HG02798 (cell line): Measurements from ENCODE around the gene JARID2.

ENCODE experiments used
- ATAC-seq: cut with Tn5 transposase; IDR thresholded peaks from one replicate; pipeline ENCODE4 v1.9.1; 2021; ENCODE audit warnings: mild to moderate bottlenecking; ENCODE audit not compliant: unreplicated experiment, poor library complexity

JARID2 gene

GRCh38 chr6:15348528-15348927 lies 102.7 kb downstream of the JARID2 start:
- no peak for ATAC-seq

DNA sequence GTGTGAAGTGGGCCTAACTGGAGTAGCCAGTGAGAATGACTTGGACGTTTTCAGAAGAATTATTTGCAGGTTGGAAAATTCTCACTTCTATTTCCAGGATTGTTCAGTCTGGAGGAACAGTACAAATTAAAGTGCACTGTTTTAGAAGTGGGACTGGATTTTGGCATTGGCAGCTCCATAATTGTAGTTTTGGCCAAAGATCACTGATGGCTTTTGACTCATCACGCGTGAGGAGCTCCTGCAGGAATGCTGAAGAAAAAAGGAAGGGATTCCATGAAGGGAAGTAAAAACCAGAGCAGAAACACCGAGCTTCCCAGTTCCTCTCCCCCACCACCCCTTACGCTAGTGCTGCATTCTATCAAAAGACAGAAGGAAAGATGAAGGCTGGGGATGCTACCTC lies 103.5 kb downstream of the JARID2 start:
- no peak for ATAC-seq

GRCh38 chr6:15350386-15351083 lies 104.7 kb downstream of the JARID2 start:
- no peak for ATAC-seq

DNA sequence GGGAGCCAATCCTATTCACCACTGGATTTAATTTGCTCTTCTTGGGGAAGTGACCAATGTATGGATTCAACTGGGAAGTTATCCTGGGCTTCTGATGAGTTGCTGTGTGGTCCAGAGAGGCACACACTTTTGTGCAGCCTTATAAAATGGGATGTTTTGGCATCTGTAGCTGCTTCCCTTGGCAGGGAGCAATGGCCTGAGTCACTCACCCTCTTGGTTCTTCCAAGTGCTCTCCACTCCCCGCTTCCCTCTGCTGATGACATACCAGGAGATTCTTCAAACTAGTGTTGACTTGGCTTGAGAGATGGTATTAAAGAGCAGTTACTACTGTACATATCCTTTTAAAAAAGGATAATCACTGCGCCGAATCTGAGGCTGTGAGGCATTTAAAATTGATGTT lies 105.8 kb downstream of the JARID2 start:
- ATAC-seq = no peak

DNA sequence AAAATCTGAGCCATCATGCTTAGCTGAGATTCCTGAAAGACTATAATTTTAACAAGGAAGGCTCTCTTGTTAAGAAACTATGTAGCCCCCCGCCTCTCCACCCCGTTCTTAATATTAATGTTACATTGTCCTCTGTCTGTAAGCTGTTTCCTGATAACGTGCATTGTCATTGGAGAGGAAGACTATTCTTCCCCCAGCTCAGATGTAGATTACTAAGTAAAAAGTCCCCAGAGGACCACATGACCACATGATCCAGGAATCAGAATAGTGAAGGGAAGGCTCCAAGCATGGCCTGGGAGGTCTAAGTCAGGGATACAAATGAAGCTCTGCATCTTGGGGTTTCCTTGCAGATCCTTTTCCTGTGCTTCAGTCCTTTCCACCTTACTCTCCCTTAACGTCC lies 106.4 kb downstream of the JARID2 start:
- no peak for ATAC-seq

DNA sequence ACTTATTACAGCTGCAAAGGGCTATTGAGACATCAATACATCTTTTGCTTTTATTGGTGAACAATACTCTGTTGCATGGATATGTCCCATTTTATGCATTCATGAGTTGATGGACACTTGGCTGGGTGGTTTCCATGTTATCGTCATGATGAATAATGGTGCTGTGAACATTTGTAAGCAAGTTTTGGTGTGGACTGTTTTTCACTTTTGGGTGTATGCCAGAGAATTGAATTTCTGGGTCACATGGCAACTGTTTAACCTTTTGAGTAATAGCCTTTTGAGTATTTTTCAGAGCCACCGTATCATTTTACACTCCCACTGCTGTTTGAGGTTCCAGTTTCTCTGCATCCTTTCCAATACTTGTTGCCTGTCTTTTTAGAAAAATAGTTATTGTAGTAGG lies 107.0 kb downstream of the JARID2 start:
- ATAC-seq = no peak

DNA sequence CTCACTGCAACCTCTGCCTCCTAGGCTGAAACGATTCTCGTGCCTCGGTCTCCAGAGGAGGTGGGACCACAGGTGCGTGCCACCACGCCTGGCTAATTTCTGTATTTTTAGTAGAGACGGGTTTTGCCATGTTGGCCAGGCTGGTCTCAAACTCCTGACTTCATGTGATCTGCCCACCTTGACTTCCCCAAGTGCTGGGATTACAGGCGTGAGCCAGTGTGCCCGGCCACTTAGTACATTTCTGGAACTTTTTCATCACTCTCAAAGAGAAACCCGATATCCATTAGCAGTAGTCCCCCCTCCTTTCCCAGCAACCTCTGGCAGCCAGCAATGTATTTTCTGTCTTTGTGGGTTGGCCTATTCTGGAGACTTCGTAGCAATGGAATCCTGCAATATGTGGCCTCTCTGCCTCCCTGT lies 109.8 kb downstream of the JARID2 start:
- no peak for ATAC-seq

DNA sequence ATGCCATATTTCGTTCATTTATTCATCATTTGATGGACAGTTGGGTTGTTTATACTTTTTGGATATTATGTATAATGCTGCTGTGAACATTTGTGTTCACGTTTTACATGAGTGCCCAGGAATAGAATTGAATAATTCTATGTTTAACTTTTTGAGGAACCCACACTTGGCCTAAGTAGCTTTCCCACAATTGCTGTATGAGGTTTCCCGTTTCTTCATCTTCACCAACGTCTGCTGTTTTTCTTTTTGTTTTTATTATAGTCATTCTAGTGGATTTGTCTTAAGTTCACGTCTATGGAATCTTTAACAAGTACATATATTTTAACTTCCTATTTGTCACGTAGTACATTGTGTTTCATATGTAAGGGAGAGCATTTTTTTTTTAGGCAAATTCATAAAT lies 110.3 kb downstream of the JARID2 start:
- ATAC-seq = no peak

- no peak for ATAC-seq
Observed at GRCh38 chr6:15356937-15357336, 111.1 kb downstream of the JARID2 start.

DNA sequence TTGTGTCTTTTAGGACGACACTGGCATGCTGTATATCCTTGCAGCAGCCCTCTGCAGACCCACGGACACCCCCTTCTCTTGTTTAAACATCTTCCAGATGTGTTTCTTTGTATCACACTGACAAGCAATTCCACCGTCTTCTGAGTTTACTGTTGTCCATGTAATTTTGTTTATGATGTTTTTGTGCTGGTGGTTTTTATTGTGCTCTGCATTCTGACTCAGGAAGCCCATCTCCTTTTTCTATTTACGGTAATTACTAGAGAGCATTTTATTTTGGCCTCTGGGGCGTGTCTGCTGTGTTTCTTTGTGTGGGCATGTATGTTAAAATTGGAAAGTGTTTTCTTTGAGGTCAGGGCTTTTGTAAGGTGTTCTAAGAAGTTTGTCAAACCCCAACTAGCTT lies 111.9 kb downstream of the JARID2 start:
- ATAC-seq = no peak

- ATAC-seq = peak; percentile 1
Observed at GRCh38 chr6:15358579-15359327, 112.9 kb downstream of the JARID2 start.

DNA sequence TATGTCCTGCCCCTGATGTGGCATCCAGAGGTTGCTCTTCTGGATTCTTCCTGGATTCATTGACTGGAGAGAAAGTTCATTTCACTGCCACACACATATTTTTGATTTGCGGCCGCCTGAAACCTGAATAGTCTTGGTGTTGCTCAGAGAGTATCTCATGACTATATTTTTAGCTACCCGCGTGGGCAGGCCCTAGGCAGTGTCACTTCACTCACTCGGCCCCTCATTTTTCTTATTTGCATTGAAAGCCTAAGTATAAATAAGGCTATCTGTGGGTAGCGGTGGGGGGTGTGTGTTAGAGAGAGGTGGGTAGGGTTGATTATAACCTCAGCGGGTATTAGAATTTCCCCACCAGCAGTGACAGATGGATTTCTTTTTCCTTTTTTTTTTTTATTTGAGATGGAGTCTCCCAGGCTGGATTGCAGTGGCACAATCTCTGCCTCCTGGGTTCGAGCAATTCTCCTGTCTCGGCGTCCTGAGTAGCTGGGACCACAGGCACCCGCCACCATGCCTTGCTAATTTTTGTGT lies 113.5 kb downstream of the JARID2 start:
- peak; percentile 80 for ATAC-seq

DNA sequence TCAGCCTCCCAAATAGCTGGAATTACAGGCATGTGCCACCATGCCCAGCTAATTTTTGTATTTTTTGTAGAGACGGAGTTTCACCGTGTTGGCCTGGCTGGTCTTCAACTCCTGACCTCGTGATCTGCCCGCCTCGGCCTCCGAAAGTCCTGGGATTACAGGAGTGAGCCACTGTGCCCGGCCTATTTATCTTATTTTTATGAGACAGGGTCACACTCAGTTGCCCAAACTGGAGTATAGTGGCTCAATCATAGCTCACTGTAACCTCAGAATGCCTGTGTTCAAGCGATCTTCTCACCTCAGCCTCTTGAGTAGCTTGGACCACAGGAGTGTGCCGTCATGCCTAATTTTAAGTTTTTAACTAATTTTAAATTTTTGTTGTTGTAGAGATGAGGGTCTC lies 114.4 kb downstream of the JARID2 start:
- no peak for ATAC-seq

DNA sequence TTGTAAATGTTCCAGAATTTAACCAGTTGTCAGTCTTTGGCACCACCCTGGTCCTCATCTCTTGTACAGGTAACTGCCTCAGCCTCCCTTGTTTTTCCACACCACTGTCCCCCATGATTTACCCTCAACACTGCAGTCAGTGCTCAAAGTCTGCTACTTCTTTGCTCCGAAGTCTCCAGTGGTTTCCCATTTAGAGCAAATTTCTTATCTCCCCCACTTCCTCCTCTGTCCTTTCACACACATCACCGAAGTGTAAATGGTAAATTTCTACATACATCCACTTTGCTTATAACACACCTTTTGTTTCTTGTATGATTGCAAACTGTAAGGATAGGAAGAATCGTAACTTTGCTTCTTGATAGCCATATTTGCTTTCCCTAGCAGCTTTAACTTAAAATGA lies 115.3 kb downstream of the JARID2 start:
- no peak for ATAC-seq

GRCh38 chr6:15362274-15363160 lies 116.6 kb downstream of the JARID2 start:
- ATAC-seq = no peak

GRCh38 chr6:15363164-15363522 lies 117.3 kb downstream of the JARID2 start:
- ATAC-seq = no peak

- peak; percentile 42 for ATAC-seq
Observed at GRCh38 chr6:15363523-15364400, 117.9 kb downstream of the JARID2 start.

GRCh38 chr6:15364401-15365037 lies 118.7 kb downstream of the JARID2 start:
- no peak for ATAC-seq

DNA sequence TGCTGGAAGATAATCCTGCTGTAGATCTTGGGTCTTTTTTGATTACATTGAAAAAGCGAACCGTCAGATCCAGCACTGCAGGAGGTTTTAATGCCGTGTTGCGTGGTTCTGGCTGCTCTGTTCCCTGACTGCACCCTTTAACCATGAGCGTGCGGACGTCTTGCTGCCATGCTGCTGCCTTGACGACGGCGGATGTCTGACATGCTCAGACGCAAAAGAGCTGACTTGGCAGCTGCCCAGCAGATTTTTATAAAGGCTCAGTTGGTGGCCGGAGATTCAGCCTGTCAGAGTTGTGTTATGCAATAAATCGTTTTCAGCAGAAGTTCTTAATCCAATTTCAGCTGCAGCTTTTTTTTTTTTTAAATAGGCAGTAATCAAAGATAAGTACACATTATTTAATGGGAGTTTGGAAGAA lies 119.4 kb downstream of the JARID2 start:
- ATAC-seq = no peak
